Bone marrow (tissue), 2 donors: Measurements from ENCODE around the gene ACTN1.
A peak's percentile ranks its signal among the peaks of the same experiment; 100 is the strongest.
"Not testable (repeated sequence)": the region's sequence is repeated elsewhere in the genome, so short reads cannot be mapped to it uniquely, and the experiment has no call there.

Source experiments
- DNase-seq, 2 donors: peaks; one replicate each; lab custom pipeline; 2025; lab: John Stamatoyannopoulos, UW

Gene ACTN1

GRCh38 chr14:68986926-68987652, 8.0 kb upstream of the ACTN1 start:
- DNase-seq, result no peak

GRCh38 chr14:68986225-68986624, 7.1 kb upstream of the ACTN1 start:
- no peak for DNase-seq

- DNase-seq, result no peak
Measured at GRCh38 chr14:68984686-68985085, 5.6 kb upstream of the ACTN1 start.

- no peak for DNase-seq
Measured at GRCh38 chr14:68983191-68983590, 4.1 kb upstream of the ACTN1 start.

- DNase-seq, result no peak
Measured at GRCh38 chr14:68982581-68982980, 3.5 kb upstream of the ACTN1 start.

- DNase-seq, result no peak
Measured at GRCh38 chr14:68981539-68981976, 2.5 kb upstream of the ACTN1 start.

GRCh38 chr14:68981139-68981538, 2.0 kb upstream of the ACTN1 start:
- DNase-seq, result no peak

GRCh38 chr14:68979722-68980451, 785 bp upstream of the ACTN1 start:
- DNase-seq, result no peak

- peak; percentile 24 to 39 for DNase-seq
Measured at GRCh38 chr14:68978172-68978911, 760 bp downstream of the ACTN1 start.

GRCh38 chr14:68977718-68978171, 1.4 kb downstream of the ACTN1 start:
- no peak for DNase-seq

GRCh38 chr14:68977180-68977717, 1.9 kb downstream of the ACTN1 start:
- DNase-seq, result no peak

GRCh38 chr14:68976160-68977067, 2.7 kb downstream of the ACTN1 start:
- no peak for DNase-seq

- no peak for DNase-seq
Measured at GRCh38 chr14:68975667-68976066, 3.4 kb downstream of the ACTN1 start.

GRCh38 chr14:68974759-68975347, 4.2 kb downstream of the ACTN1 start:
- DNase-seq, result no peak

- DNase-seq, result no peak
Measured at GRCh38 chr14:68973639-68974038, 5.5 kb downstream of the ACTN1 start.

- DNase-seq, result not testable (repeated sequence)
Measured at GRCh38 chr14:68973219-68973565, 5.9 kb downstream of the ACTN1 start.

GRCh38 chr14:68972507-68973218, 6.4 kb downstream of the ACTN1 start:
- DNase-seq, result no peak

GRCh38 chr14:68971411-68972035, 7.6 kb downstream of the ACTN1 start:
- DNase-seq, result no peak

GRCh38 chr14:68970736-68971135, 8.4 kb downstream of the ACTN1 start:
- DNase-seq, result no peak

GRCh38 chr14:68970038-68970612, 9.0 kb downstream of the ACTN1 start:
- DNase-seq, result no peak
